ENCODE results near the gene DSE. TPM values are rescaled to one million over a fixed set of nuclear protein-coding genes. Genes with fewer than 3 reads are reported as not detected.

The DSE gene
- total RNA-seq, 1 donor from 2014 or later = 3.1 TPM

DNA sequence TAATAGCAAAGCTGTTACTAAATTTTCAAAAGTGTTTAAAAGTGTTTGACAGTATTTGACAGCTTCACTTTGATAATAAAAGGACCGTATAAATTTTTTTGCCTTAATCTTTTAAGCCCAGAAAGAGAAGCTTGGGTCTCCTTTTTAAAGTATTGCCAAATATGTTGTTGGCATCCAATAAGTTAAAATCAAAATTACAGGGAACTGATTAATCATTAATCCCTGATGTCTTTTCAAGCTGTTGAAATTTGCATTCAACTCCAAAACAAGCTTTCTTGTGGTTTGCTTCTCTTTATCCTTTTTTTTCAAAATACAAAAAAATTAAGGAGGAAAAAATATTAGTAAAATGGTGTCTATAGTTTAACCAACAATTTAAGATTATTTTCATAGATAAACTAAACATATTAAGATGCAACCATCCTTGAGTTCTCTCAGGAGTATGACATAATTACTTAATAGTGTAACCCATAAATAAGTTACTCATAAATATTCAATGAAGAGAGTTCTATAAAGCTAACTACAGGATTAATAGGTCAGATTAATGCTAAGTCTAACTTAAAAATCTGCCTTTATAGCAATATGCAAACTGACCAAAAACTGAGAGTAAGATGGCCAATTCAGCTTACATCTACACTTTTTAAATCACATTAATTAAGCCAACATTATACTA lies 63.4 kb downstream of the DSE start:
- Mint-ChIP-seq H3K9me3 (no peaks in the 10 kb centered on the region), H3K4me1 (ENCODE audit: low read depth) (no peaks in the 10 kb centered on the region), H3K36me3 (ENCODE audit: low read depth) (no peaks in the 10 kb centered on the region), H3K27ac (no peak overlapping the region), H3K4me3 (no peak overlapping the region), H3K27me3 (ENCODE audit: insufficient read depth) (peaks cover 11% of the 10 kb centered on the region)
- intact Hi-C loops (cut with micrococcal nuclease) = no loop called here
- no peak for DNase-seq (ENCODE audit: low spot score)

DNA sequence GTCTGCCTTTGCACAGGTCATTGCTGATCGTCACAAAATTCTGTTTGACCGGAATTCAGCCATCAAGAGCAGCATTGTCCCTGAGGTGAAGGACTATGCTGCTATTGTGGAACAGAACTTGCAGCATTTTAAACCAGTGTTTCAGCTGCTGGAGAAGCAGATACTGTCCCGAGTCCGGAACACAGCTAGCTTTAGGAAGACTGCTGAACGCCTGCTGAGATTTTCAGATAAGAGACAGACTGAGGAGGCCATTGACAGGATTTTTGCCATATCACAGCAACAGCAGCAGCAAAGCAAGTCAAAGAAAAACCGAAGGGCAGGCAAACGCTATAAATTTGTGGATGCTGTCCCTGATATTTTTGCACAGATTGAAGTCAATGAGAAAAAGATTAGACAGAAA lies 65.8 kb downstream of the DSE start:
- Mint-ChIP-seq H3K9me3 (no peaks in the 10 kb centered on the region), H3K27ac (no peak overlapping the region), H3K4me3 (no peak overlapping the region), H3K27me3 (ENCODE audit: insufficient read depth) (peaks cover 25% of the 10 kb centered on the region), H3K4me1 (ENCODE audit: low read depth) (no peaks in the 10 kb centered on the region), H3K36me3 (ENCODE audit: low read depth) (no peaks in the 10 kb centered on the region)
- intact Hi-C loops (cut with micrococcal nuclease) = no loop called here
- no peak for DNase-seq (ENCODE audit: low spot score)

DNA sequence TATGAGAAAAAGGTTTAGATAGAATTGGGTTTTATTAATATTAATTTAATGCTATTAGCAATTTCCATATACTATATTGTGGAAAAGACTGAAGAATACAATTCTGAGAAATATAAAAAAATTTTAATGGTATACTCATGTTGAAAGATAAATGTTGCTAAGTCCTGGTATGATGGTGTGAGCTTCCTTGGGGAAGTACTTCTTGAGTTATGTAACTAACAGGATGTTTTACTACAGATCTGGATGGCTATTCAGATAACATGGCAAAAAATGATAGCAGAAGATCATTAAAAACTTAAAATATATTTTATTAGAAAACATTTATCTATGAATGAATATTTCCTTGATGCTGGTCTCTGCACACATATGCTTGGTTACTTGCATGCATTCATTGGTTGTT lies 66.9 kb downstream of the DSE start:
- peaks cover 33% of the 10 kb centered on the region for H3K27me3 Mint-ChIP-seq (ENCODE audit: insufficient read depth)
- no peak for DNase-seq (ENCODE audit: low spot score)
- intact Hi-C loops (cut with micrococcal nuclease) = no loop called here
- no peaks in the 10 kb centered on the region for H3K9me3 Mint-ChIP-seq
- no peaks in the 10 kb centered on the region for H3K4me1 Mint-ChIP-seq (ENCODE audit: low read depth)
- no peak overlapping the region for H3K27ac Mint-ChIP-seq
- no peaks in the 10 kb centered on the region for H3K36me3 Mint-ChIP-seq (ENCODE audit: low read depth)
- no peak overlapping the region for H3K4me3 Mint-ChIP-seq

DNA sequence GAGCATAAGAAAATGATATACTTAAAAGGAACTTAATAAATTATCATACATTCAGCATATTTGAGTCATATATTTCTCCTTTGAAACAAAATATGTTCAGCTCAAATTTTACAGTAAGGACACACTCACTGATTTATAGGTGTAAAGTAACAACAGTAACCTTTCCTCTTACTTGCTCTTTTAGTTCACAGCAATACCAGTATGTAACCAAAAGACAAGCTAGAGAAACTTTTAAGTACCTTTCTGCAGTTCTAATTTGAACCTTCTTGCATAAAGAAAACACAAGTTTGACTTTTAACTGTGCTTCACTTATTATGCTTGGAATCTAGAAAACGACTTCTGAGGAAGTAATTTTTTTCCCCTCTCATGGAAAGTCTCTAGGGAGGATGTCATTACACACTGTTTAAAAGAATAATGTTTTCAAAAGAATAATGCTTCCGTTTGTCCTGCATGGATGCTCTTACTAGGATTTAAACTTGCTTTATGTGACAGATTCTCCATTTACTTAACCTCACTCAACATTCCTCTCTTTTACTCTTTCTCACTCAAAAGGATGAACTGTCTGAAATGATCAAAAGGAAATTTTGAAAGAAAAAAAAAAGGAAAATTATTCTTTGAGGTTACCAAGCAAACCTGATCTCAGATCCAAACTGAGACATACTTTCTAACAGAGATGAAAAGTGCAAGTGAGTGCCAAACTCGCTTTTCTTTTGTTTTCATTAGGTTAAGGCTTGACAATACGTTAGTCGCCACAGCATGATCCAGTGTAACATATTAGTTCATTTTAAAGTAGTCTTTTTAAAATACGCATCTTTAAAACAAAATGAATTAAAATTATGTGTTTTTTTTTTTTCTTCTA lies 68.1 kb downstream of the DSE start:
- Mint-ChIP-seq H3K4me1 (ENCODE audit: low read depth) (peaks cover under 1% of the 10 kb centered on the region), H3K27ac (no peak overlapping the region)

DNA sequence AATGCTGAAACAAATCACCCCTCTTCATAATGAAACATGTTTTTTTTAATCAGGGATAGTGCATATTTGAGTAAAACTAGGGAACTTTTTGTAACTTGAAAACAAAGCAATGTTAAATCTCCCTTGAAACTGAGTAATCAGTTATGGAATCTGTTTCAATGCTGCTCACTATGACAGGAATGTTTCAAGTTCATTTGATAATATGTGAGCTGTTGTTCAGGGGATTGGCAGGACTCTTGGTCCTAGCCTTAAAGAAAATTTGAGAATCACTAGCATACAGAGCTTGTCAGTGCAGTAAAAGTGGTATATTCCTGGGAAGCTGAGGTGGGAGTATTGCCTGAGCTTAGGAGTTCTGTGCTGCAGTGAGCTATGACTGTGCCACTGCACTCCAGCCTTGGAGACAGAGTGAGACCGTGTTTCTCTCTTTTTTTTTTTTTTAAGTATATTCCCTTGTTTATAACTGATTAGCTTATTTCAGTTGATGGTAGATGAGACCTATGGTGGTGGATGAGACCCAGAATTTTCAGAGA lies 68.8 kb downstream of the DSE start:
- Mint-ChIP-seq H3K27ac (no peak overlapping the region), H3K4me3 (no peak overlapping the region), H3K27me3 (ENCODE audit: insufficient read depth) (peaks cover 33% of the 10 kb centered on the region), H3K4me1 (ENCODE audit: low read depth) (peaks cover 9% of the 10 kb centered on the region), H3K9me3 (no peaks in the 10 kb centered on the region), H3K36me3 (ENCODE audit: low read depth) (no peaks in the 10 kb centered on the region)
- no peak for DNase-seq (ENCODE audit: low spot score)
- intact Hi-C loops (cut with micrococcal nuclease) = no loop called here

More for the DNA sequence above, 68.1 kb downstream of the DSE start:
- DNase-seq (ENCODE audit: low spot score) = no peak
- Mint-ChIP-seq H3K9me3 (no peaks in the 10 kb centered on the region), H3K36me3 (ENCODE audit: low read depth) (no peaks in the 10 kb centered on the region), H3K27me3 (ENCODE audit: insufficient read depth) (peaks cover 33% of the 10 kb centered on the region), H3K4me3 (no peak overlapping the region)
- intact Hi-C loops (cut with micrococcal nuclease) = no loop called here

DNA sequence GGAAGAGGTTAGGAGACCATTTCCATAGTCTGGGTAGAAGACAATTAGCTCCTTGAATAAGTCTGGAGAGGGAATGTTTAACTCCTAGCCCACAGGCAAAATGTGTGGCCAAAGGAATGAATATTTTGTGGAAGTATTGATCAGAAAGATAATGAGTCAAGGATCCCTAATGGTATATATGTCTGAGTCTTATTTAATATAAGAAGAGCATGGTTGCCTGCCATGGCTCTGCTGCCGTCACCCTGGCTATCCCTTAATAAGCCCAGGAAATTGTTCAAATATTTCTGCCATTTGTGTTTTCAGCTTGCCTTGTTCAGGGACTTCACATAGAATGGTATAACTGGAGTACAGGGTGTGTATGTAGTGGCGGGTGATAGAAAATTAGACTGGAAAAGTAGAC lies 72.4 kb downstream of the DSE start:
- intact Hi-C loops (cut with micrococcal nuclease) = no loop called here
- peaks cover 27% of the 10 kb centered on the region for H3K27me3 Mint-ChIP-seq (ENCODE audit: insufficient read depth)
- no peak overlapping the region for H3K27ac Mint-ChIP-seq
- DNase-seq (ENCODE audit: low spot score) = no peak
- peaks cover 25% of the 10 kb centered on the region for H3K4me1 Mint-ChIP-seq (ENCODE audit: low read depth)
- H3K36me3 Mint-ChIP-seq (ENCODE audit: low read depth) = peaks cover 3% of the 10 kb centered on the region
- no peaks in the 10 kb centered on the region for H3K9me3 Mint-ChIP-seq
- no peak overlapping the region for H3K4me3 Mint-ChIP-seq

DNA sequence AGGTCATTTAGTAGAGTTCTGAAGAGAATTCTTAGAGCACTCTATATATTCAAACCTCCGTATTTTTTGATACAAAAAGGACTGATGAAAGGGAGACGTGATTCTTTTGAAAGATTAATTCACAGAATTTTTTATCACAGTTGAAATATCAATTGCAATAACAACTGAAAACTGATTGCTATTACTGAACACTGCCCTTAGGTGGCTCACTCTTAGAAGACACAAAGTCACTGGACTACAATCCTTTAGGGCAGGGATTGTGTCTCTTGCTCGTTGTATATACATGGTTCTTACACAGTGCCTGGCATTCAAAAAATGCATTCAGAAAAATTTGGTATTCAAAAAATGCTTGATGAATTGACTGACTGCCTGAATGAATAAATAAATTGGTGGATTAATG lies 73.3 kb downstream of the DSE start:
- Mint-ChIP-seq H3K9me3 (no peaks in the 10 kb centered on the region), H3K27me3 (ENCODE audit: insufficient read depth) (peaks cover 24% of the 10 kb centered on the region), H3K4me3 (no peak overlapping the region), H3K27ac (no peak overlapping the region), H3K36me3 (ENCODE audit: low read depth) (peaks cover 3% of the 10 kb centered on the region), H3K4me1 (ENCODE audit: low read depth) (peaks cover 26% of the 10 kb centered on the region)
- DNase-seq (ENCODE audit: low spot score) = no peak
- intact Hi-C loops (cut with micrococcal nuclease) = loop anchor here (1.0 to 2.0 kb wide), 3 partner anchors 33 to 117 kb away; no protein-coding TSS in a partner anchor

DNA sequence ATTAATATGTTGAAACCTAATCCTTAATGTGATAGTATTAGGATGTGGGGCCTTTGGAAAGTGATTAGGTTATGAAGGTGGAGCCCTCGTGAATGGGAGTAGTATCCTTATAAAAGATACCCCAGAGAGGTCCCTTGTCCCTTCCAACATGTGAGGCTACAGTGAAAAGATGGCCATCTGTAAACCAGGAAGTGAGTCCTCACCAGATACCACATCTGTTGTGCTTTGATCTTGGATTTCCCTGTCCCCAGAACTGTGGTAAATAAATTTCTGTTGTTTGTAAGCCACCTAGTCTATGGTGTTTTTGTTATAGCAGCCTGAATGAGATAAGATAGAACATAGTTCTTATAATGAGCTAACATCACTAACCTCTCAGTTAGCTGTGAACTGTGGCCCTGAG lies 73.8 kb downstream of the DSE start:
- no peak for DNase-seq (ENCODE audit: low spot score)
- no peak overlapping the region for H3K27ac Mint-ChIP-seq
- no peak overlapping the region for H3K4me3 Mint-ChIP-seq
- intact Hi-C loops (cut with micrococcal nuclease) = loop anchor here (1.0 to 2.0 kb wide), 3 partner anchors 32 to 117 kb away; no protein-coding TSS in a partner anchor
- peaks cover 3% of the 10 kb centered on the region for H3K36me3 Mint-ChIP-seq (ENCODE audit: low read depth)
- no peaks in the 10 kb centered on the region for H3K9me3 Mint-ChIP-seq
- H3K4me1 Mint-ChIP-seq (ENCODE audit: low read depth) = peaks cover 30% of the 10 kb centered on the region
- peaks cover 21% of the 10 kb centered on the region for H3K27me3 Mint-ChIP-seq (ENCODE audit: insufficient read depth)

DNA sequence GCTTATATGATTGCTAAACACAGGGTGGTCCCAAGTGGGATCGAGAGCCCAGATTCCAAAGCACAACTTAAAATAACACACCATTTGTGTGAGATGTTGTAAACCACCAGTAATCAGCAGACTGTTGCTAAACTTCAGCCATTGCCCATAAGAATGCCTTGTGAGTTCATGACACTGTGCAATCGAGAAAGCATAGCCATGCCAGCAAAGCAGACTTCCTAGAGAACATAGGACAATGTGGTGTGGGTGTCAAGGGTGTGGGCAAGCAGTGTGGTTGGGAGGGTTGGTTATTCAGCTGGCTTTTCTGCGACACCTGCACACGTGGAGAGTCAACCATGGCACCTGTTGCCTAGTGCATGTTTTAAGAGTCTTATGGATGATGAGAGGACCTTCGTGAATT lies 74.4 kb downstream of the DSE start:
- intact Hi-C loops (cut with micrococcal nuclease) = loop anchor here (2.0 kb wide), 1 partner anchor 32 kb away; no protein-coding TSS in a partner anchor
- peaks cover 3% of the 10 kb centered on the region for H3K36me3 Mint-ChIP-seq (ENCODE audit: low read depth)
- peaks cover 18% of the 10 kb centered on the region for H3K27me3 Mint-ChIP-seq (ENCODE audit: insufficient read depth)
- H3K4me3 Mint-ChIP-seq = peak overlapping the region; percentile 11
- no peak overlapping the region for H3K27ac Mint-ChIP-seq
- peaks cover 35% of the 10 kb centered on the region for H3K4me1 Mint-ChIP-seq (ENCODE audit: low read depth)
- no peaks in the 10 kb centered on the region for H3K9me3 Mint-ChIP-seq
- DNase-seq (ENCODE audit: low spot score) = no peak

DNA sequence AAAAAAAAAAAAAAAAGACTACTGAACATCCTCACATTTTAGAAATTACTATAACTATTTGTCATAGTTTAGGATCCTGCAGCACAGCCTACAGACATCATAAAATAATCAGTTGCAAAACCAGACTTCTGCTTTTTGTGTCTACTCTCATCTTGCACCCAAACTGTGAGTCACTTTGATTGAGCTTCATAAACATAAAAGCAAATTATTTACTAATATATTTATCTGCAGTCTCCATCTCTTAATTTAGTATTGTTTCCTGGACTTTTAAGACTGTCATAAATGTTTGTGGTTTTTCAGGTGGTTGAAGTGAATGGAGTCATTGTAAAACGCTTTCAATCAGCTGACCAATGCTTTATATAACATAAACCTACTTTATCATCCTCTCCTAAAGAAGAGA lies 75.7 kb downstream of the DSE start:
- no peak for DNase-seq (ENCODE audit: low spot score)
- peaks cover 3% of the 10 kb centered on the region for H3K36me3 Mint-ChIP-seq (ENCODE audit: low read depth)
- intact Hi-C loops (cut with micrococcal nuclease) = no loop called here
- no peaks in the 10 kb centered on the region for H3K9me3 Mint-ChIP-seq
- peaks cover 48% of the 10 kb centered on the region for H3K4me1 Mint-ChIP-seq (ENCODE audit: low read depth)
- H3K27ac Mint-ChIP-seq = no peak overlapping the region
- H3K4me3 Mint-ChIP-seq = no peak overlapping the region
- peaks cover 10% of the 10 kb centered on the region for H3K27me3 Mint-ChIP-seq (ENCODE audit: insufficient read depth)

DNA sequence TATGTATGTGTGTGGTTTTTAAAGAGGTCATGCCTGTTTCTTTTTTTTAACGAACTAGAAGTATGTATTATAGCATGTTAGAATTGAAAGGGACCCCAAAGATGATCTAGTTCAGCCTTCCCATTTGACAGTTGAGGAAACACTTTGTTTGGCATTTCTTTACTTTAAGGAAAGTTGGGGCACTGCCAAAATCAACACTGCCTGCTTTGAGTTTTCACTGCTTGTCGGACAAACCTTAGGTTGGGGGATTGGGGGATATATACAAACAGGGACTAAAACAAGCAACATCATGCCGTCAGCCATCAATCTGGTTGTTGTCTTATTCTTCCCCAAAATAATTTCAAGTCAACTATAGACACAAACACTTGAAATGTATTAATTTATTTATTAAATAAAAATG lies 76.3 kb downstream of the DSE start:
- no peak for DNase-seq (ENCODE audit: low spot score)
- no peaks in the 10 kb centered on the region for H3K9me3 Mint-ChIP-seq
- no peak overlapping the region for H3K27ac Mint-ChIP-seq
- H3K4me3 Mint-ChIP-seq = no peak overlapping the region
- intact Hi-C loops (cut with micrococcal nuclease) = no loop called here
- peaks cover 3% of the 10 kb centered on the region for H3K36me3 Mint-ChIP-seq (ENCODE audit: low read depth)
- peaks cover 5% of the 10 kb centered on the region for H3K27me3 Mint-ChIP-seq (ENCODE audit: insufficient read depth)
- peaks cover 53% of the 10 kb centered on the region for H3K4me1 Mint-ChIP-seq (ENCODE audit: low read depth)

DNA sequence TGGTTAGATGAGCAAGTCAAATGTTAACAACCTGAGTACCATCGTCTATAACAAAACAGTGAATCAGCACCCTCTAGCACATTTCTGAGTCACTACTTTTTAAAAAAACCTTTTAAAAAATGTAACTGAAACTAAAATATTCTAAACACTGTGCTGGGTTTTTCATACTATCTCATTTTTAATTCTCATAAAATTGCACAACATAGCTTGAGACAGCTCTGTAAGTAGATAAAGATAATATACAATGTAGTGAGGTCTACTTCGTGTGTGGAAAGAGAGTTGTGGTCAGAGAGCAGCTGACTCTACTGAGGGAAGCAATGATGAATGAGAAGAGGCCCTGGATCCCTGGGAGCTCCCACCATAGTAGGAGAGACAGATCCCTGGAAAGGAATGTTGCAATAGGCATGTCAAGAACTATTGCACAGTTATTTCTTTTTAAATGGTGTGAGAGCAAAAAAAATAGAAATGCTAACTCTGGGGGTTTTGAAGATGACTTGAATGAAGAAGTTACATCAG lies 76.8 kb downstream of the DSE start:
- no peak for DNase-seq (ENCODE audit: low spot score)
- intact Hi-C loops (cut with micrococcal nuclease) = loop anchor here (1.0 kb wide), 1 partner anchor 13 kb away; no protein-coding TSS in a partner anchor
- H3K27me3 Mint-ChIP-seq (ENCODE audit: insufficient read depth) = peaks cover under 1% of the 10 kb centered on the region
- H3K4me1 Mint-ChIP-seq (ENCODE audit: low read depth) = peaks cover 53% of the 10 kb centered on the region
- H3K9me3 Mint-ChIP-seq = no peaks in the 10 kb centered on the region
- H3K36me3 Mint-ChIP-seq (ENCODE audit: low read depth) = peaks cover 3% of the 10 kb centered on the region
- no peak overlapping the region for H3K4me3 Mint-ChIP-seq
- no peak overlapping the region for H3K27ac Mint-ChIP-seq

DNA sequence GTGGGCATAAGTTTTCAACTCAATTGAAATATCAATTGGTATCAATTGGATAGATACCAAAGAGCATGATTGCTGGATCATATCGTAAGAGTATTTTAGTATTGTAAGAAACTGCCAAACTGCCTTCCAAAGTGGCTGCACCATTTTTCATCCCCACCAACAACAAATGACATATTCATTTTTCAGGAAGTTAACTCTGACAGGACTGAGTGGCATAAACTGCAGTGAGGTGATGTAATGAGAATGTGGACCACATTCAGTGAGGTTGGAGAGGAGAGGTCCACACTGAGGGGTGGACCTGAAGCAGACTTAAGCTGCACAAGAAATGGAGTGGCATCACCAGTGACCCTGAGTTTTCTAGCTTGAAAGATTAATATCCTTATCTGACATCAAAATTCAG lies 78.8 kb downstream of the DSE start:
- Mint-ChIP-seq H3K27ac (no peak overlapping the region), H3K27me3 (ENCODE audit: insufficient read depth) (peaks cover 2% of the 10 kb centered on the region), H3K4me3 (no peak overlapping the region), H3K36me3 (ENCODE audit: low read depth) (peaks cover 11% of the 10 kb centered on the region), H3K4me1 (ENCODE audit: low read depth) (peaks cover 45% of the 10 kb centered on the region), H3K9me3 (no peaks in the 10 kb centered on the region)
- DNase-seq (ENCODE audit: low spot score) = no peak
- intact Hi-C loops (cut with micrococcal nuclease) = no loop called here

Data from activated T-helper 1 cell treated with anti-CD3 and anti-CD28 coated beads, Interleukin-12 subunit alpha, Interleukin-12 subunit beta, Interleukin-2, Interleukin-4 antibody, amounts not matched to agents 30 ng/mL and 10 ng/mL and 1 ng/mL, durations not matched to agents 14 hours and 24 hours and 36 hours (primary cell).